ENCODE measurements around the gene SPDL1.

SPDL1 gene

DNA sequence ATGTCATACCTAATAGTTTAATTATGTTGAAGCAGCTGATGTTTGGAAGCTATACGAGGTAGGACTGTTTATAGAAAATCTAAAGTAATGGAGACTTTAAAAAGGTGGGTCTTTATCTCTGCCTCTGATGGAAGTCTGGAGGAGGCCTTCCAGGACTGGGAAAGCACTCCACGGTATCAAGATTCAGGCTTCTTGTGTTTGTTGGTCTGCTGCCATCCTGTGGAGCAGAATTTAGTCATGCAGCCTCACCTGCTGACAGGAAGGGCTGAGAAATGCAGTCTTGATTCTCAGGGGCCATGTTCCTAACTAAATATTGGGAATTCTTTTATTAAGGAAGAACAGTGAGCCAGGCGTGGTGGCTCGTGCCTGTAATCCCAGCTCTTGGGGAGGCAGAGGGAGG is 15.9 kb downstream of the SPDL1 start:
- Histone ChIP-seq H3K4me3 (replicated peaks; ENCODE audit: insufficient read depth, low read length) (no peak overlapping the region), H3K27me3 (ENCODE audit: insufficient read depth, poor library complexity, severe bottlenecking) (no peaks in the 10 kb centered on the region), H3K27ac (replicated peaks) (no peak overlapping the region)
- DNase-seq (ENCODE audit: low read depth in 1 of 2, low spot score in 1 of 2) = no peak
- TF ChIP-seq SPI1 (IDR thresholded peaks at IDR 0.05; ENCODE audit: borderline replicate concordance, low read depth) (no peak), GABPA (IDR thresholded peaks at IDR 0.05; ENCODE audit: low read depth) (no peak), POLR2AphosphoS5 (IDR thresholded peaks at IDR 0.05; ENCODE audit: low read depth) (no peak)
- TF ChIP-seq, protein P1, sequence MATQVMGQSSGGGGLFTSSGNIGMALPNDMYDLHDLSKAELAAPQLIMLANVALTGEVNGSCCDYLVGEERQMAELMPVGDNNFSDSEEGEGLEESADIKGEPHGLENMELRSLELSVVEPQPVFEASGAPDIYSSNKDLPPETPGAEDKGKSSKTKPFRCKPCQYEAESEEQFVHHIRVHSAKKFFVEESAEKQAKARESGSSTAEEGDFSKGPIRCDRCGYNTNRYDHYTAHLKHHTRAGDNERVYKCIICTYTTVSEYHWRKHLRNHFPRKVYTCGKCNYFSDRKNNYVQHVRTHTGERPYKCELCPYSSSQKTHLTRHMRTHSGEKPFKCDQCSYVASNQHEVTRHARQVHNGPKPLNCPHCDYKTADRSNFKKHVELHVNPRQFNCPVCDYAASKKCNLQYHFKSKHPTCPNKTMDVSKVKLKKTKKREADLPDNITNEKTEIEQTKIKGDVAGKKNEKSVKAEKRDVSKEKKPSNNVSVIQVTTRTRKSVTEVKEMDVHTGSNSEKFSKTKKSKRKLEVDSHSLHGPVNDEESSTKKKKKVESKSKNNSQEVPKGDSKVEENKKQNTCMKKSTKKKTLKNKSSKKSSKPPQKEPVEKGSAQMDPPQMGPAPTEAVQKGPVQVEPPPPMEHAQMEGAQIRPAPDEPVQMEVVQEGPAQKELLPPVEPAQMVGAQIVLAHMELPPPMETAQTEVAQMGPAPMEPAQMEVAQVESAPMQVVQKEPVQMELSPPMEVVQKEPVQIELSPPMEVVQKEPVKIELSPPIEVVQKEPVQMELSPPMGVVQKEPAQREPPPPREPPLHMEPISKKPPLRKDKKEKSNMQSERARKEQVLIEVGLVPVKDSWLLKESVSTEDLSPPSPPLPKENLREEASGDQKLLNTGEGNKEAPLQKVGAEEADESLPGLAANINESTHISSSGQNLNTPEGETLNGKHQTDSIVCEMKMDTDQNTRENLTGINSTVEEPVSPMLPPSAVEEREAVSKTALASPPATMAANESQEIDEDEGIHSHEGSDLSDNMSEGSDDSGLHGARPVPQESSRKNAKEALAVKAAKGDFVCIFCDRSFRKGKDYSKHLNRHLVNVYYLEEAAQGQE (IDR thresholded peaks at IDR 0.05; ENCODE audit: insufficient replicate concordance, low read depth) = no peak
- TF ChIP-seq, protein P2, sequence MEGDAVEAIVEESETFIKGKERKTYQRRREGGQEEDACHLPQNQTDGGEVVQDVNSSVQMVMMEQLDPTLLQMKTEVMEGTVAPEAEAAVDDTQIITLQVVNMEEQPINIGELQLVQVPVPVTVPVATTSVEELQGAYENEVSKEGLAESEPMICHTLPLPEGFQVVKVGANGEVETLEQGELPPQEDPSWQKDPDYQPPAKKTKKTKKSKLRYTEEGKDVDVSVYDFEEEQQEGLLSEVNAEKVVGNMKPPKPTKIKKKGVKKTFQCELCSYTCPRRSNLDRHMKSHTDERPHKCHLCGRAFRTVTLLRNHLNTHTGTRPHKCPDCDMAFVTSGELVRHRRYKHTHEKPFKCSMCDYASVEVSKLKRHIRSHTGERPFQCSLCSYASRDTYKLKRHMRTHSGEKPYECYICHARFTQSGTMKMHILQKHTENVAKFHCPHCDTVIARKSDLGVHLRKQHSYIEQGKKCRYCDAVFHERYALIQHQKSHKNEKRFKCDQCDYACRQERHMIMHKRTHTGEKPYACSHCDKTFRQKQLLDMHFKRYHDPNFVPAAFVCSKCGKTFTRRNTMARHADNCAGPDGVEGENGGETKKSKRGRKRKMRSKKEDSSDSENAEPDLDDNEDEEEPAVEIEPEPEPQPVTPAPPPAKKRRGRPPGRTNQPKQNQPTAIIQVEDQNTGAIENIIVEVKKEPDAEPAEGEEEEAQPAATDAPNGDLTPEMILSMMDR (IDR thresholded peaks at IDR 0.05; ENCODE audit: insufficient read depth, low read length) = no peak

DNA sequence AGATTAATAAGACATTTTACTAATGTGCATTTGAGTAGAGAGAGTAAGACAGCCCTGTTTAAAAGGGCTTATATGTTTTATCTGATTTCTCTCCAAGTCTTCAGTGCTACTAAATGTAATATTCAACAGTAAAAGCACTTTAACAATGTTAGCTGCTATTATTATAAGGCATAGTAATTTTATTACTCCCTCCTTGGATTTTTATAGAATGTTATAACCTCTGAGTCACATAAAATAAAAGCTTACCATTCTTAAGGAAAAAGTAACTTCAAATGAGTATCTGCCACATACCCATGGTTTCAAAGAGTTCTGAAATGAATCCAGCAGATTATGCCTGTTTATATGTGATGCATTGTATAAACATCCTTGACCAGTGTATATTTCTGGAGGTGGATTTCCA is 19.0 kb downstream of the SPDL1 start:
- H3K4me3 ChIP-seq (replicated peaks; ENCODE audit: insufficient read depth, low read length) = no peak overlapping the region
- no peak for DNase-seq (ENCODE audit: low read depth in 1 of 2, low spot score in 1 of 2)
- H3K27me3 ChIP-seq (ENCODE audit: insufficient read depth, poor library complexity, severe bottlenecking) = no peaks in the 10 kb centered on the region
- no peak overlapping the region for H3K27ac ChIP-seq (replicated peaks)
- TF ChIP-seq SPI1 (IDR thresholded peaks at IDR 0.05; ENCODE audit: borderline replicate concordance, low read depth) = no peak
- TF ChIP-seq, protein P1 (IDR thresholded peaks at IDR 0.05; ENCODE audit: insufficient replicate concordance, low read depth) = no peak
- TF ChIP-seq, protein P2 (IDR thresholded peaks at IDR 0.05; ENCODE audit: insufficient read depth, low read length) = no peak

DNA sequence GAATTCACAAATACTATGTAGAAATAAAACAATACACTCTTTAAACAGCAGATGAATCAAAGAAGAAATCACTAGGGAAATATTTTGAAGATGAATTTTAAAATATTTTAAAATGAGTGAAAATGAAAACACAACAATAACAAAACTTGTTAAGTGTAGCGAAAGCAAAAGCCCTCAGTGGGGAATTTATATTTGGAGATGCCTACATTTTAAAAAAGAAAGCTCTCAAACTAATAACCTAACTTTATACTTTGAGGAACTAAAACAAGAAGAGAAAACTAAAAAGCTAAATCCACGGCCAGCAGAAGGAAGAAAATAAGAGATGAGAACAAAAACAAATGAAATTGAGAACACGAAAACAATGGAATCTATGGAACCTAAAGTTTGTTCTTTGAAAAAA is 22.7 kb downstream of the SPDL1 start:
- H3K27ac ChIP-seq (replicated peaks) = no peak overlapping the region
- H3K4me3 ChIP-seq (replicated peaks; ENCODE audit: insufficient read depth, low read length) = no peak overlapping the region
- DNase-seq (ENCODE audit: low read depth in 1 of 2, low spot score in 1 of 2) = no peak
- H3K27me3 ChIP-seq (ENCODE audit: insufficient read depth, poor library complexity, severe bottlenecking) = no peaks in the 10 kb centered on the region
- TF ChIP-seq GABPA (IDR thresholded peaks at IDR 0.05; ENCODE audit: low read depth) (no peak), SPI1 (IDR thresholded peaks at IDR 0.05; ENCODE audit: borderline replicate concordance, low read depth) (no peak), POLR2AphosphoS5 (IDR thresholded peaks at IDR 0.05; ENCODE audit: low read depth) (no peak)
- TF ChIP-seq, protein P2 (IDR thresholded peaks at IDR 0.05; ENCODE audit: insufficient read depth, low read length) = no peak
- TF ChIP-seq, protein P1 (IDR thresholded peaks at IDR 0.05; ENCODE audit: insufficient replicate concordance, low read depth) = no peak
